Testis (tissue), 3 donors: ENCODE results near the gene TMEM51. TPM values are rescaled to one million over a fixed set of nuclear protein-coding genes. Genes with fewer than 3 reads are reported as not detected.

Source experiments
- DNase-seq: peaks from one replicate; pipeline ENCODE4 v3.0.0-alpha.2; 2019
- H3K27ac ChIP-seq, 2 donors: fragments of 200-600 bp; sonication (generic); one replicate each; pipeline ENCODE4 v1.5.1; 2019
- H3K27me3 ChIP-seq: fragments of 200-600 bp; sonication (generic); one replicate; pipeline ENCODE4 v1.5.1; 2019
- H3K36me3 ChIP-seq: fragments of 200-600 bp; sonication (generic); one replicate; pipeline ENCODE4 v1.5.1; 2017; ENCODE audit warnings: low read depth; ENCODE audit errors: missing control alignments
- H3K4me1 ChIP-seq: fragments of 200-600 bp; sonication (generic); one replicate; pipeline ENCODE4 v1.5.1; 2019
- H3K4me3 ChIP-seq, 2 donors: fragments of 200-600 bp; sonication (generic); one replicate each; pipeline ENCODE4 v1.5.1; 2017 to 2019
- H3K9me3 ChIP-seq: fragments of 200-600 bp; sonication (generic); one replicate; pipeline ENCODE4 v1.5.1; 2017
- POLR2A ChIP-seq: fragments of 450-650 bp; IDR thresholded peaks from one replicate; pipeline ENCODE4 v1.6.1; 2017; ENCODE audit warnings: antibody characterized with exemption, mild to moderate bottlenecking, moderate library complexity
- WGBS, 2 donors: methylation state at CpG; one replicate each; pipeline ENCODE4 v1.1.5; 2018; 5-methylcytosine and 5-hydroxymethylcytosine counted together
- intact Hi-C: fragments of 100-400 bp; cut with DNase I; formaldehyde crosslinking; loops from one replicate; pipeline ENCODE4 v1.15.1; 2023; ENCODE audit warnings: low total_unique reads
- polyA plus RNA-seq: library from polyadenylated mRNA; stranded (reverse); fragments of 350-450 nt; fragmentation: Illumina TruSeq; extraction: RNeasy Lipid Tissue Mini Kit (QIAGEN cat#74804); gene quantifications from one replicate; pipeline ENCODE4 v1.2.3, GENCODE V29; 2014; ENCODE audit warnings: low read depth, low replicate concordance; ENCODE audit not compliant: insufficient read depth
- total RNA-seq, 2 donors: library from RNA; depleted of rRNA; stranded (reverse); fragments of >200 nt; gene quantifications; one replicate each; pipeline ENCODE4 v1.2.3, GENCODE V29; 2016
- TF ChIP-seq, protein P1 (sequence below), 3 experiments: fragments of 450-650 bp in 2 of 3; fragments of 200-600 bp in 1 of 3; sonication (generic) in 1 of 3; IDR thresholded peaks; one replicate each; pipeline ENCODE4 v1.5.1; 2016 to 2019; ENCODE audit warnings: antibody characterized with exemption in 3 of 3, mild to moderate bottlenecking in 2 of 3, moderate library complexity in 1 of 3

TMEM51 gene
- total and polyA plus RNA-seq, 3 donors from 2014 or later, result 5.3 to 7.9 (median 5.3) TPM

DNA sequence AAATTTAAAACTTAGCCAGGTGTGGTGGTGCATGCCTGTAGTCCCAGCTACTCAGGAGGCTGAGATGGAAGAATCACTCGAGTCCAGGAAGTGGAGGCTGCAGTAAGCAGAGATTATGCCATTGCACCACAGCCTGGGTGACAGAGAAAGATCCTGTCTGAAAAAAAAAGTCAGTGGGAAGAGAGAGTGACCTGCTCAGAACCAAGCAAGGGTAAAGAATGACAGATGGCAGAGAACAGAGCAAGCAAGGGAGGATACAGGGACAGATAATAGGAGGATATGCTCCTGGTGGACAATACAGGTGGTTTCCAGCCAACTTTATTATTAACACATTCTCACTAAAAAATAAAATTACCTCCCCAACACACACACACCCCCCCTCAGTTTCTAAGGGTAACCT lies 4.6 kb upstream of the TMEM51 start:
- H3K36me3 ChIP-seq, result no peaks in the 10 kb centered on the region
- intact Hi-C loops, result no loop called here
- H3K27me3 ChIP-seq, result no peaks in the 10 kb centered on the region
- no peak overlapping the region for H3K27ac ChIP-seq
- H3K9me3 ChIP-seq, result no peaks in the 10 kb centered on the region
- no peak for DNase-seq
- no peak overlapping the region for H3K4me3 ChIP-seq
- no peaks in the 10 kb centered on the region for H3K4me1 ChIP-seq
- WGBS, 2 donors, result 0% methylated on average over 1 of the region's 1 CpG
- no peak for TF ChIP-seq POLR2A
- TF ChIP-seq, protein P1, sequence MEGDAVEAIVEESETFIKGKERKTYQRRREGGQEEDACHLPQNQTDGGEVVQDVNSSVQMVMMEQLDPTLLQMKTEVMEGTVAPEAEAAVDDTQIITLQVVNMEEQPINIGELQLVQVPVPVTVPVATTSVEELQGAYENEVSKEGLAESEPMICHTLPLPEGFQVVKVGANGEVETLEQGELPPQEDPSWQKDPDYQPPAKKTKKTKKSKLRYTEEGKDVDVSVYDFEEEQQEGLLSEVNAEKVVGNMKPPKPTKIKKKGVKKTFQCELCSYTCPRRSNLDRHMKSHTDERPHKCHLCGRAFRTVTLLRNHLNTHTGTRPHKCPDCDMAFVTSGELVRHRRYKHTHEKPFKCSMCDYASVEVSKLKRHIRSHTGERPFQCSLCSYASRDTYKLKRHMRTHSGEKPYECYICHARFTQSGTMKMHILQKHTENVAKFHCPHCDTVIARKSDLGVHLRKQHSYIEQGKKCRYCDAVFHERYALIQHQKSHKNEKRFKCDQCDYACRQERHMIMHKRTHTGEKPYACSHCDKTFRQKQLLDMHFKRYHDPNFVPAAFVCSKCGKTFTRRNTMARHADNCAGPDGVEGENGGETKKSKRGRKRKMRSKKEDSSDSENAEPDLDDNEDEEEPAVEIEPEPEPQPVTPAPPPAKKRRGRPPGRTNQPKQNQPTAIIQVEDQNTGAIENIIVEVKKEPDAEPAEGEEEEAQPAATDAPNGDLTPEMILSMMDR (IDR thresholded peaks at IDR 0.05), result no peak

DNA sequence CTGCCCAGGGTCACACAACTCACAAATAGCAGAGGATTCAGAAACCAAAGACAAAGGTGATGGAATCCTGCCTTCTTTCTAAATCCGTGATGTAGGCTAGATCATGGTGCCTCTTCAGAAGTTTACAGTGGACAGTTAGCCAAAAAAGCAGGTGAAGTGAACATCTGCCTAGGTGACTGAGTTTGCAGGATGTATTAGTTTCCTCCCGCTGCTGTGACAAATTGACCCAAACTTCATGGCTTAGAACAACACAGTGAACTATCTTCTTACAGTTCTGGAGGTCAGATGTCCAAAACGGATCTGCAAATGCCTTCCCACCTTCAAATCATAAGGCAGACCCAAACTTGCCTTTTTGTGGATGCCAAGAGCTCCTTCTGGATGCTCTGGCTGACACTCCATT lies 3.2 kb upstream of the TMEM51 start:
- H3K4me3 ChIP-seq, result no peak overlapping the region
- H3K36me3 ChIP-seq, result no peaks in the 10 kb centered on the region
- intact Hi-C loops, result loop anchor here (10.0 kb wide), 1 partner anchor 124 kb away; no protein-coding TSS in a partner anchor
- WGBS, 2 donors, result 91 to 99% methylated on average over 3 of the region's 3 CpGs
- no peak for DNase-seq
- TF ChIP-seq, protein P1 (IDR thresholded peaks at IDR 0.05), result no peak
- no peak for TF ChIP-seq POLR2A
- H3K27me3 ChIP-seq, result no peaks in the 10 kb centered on the region
- no peak overlapping the region for H3K27ac ChIP-seq
- H3K9me3 ChIP-seq, result no peaks in the 10 kb centered on the region
- H3K4me1 ChIP-seq, result peaks cover 6% of the 10 kb centered on the region

DNA sequence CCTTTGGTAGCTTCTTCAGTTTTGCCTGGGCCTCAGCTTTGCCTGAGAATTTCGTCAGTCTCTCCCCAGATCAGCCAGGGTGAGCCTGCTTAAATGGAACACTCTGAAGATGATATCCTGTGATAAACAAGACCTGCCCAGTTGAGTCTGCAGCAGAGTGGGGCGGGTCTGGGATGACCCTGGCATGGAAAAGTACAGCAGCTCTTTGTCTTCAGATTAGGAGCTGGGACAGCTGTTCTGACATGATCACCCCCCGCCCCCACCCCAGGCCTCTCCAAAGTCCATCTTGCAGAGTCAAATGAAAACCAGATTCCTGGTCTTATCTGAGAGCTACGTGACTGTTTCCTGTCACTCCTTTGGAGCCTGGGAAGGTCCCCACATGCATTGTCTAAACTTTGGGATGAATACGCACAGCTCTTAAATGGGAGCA lies 2.2 kb upstream of the TMEM51 start:
- no peaks in the 10 kb centered on the region for H3K36me3 ChIP-seq
- TF ChIP-seq POLR2A, result no peak
- TF ChIP-seq, protein P1 (IDR thresholded peaks at IDR 0.05), result no peak
- intact Hi-C loops, result loop anchor here (10.0 kb wide), 1 partner anchor 123 kb away; no protein-coding TSS in a partner anchor
- WGBS, 2 donors, result 52 to 64% methylated on average over 4 to 5 of the region's 5 CpGs
- no peaks in the 10 kb centered on the region for H3K27me3 ChIP-seq
- H3K9me3 ChIP-seq, result no peaks in the 10 kb centered on the region
- H3K27ac ChIP-seq, result no peak overlapping the region
- peaks cover 9% of the 10 kb centered on the region for H3K4me1 ChIP-seq
- no peak overlapping the region for H3K4me3 ChIP-seq
- no peak for DNase-seq

DNA sequence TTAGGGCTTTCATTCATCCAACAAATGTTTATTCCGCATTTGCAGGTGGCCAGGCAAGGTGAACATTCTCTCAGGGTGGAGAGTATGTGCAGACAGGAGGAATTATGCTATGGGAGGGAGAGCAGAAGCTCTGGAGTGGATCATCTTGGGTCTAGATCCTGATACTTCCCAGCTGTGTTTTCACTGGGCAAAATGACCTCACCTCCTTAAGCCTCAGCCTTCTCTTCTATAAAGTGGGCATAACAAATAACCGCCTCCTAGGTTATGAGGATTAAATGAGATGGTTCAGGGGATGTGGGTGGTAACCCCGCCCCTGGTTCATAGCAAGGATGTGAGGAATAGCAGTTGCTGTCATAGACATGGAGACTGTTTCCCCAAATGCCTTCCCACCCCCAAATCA lies 1.7 kb upstream of the TMEM51 start:
- 52 to 66% methylated on average over 3 of the region's 3 CpGs for WGBS, 2 donors
- no peaks in the 10 kb centered on the region for H3K36me3 ChIP-seq
- no peak overlapping the region for H3K4me3 ChIP-seq
- peaks cover 14% of the 10 kb centered on the region for H3K4me1 ChIP-seq
- no peak for DNase-seq
- TF ChIP-seq, protein P1 (IDR thresholded peaks at IDR 0.05), result no peak
- no peak for TF ChIP-seq POLR2A
- intact Hi-C loops, result loop anchor here (10.0 kb wide), 1 partner anchor 123 kb away; no protein-coding TSS in a partner anchor
- no peaks in the 10 kb centered on the region for H3K27me3 ChIP-seq
- no peaks in the 10 kb centered on the region for H3K9me3 ChIP-seq
- peak overlapping the region in 1 of 2 donors; percentile 74 for H3K27ac ChIP-seq
